ENCODE data around the gene CCDC179.

The CCDC179 gene

GRCh38 chr11:22860241-22860640, at the start of gene CCDC179:
Gene CCDC179, minus strand, starts transcription at chr11:22860474. Its CDS starts 53 bp downstream, at chr11:22860421.
- no peak for DNase-seq

GRCh38 chr11:22903782-22904181, 43.5 kb upstream of the CCDC179 start:
- DNase-seq, result no peak

- DNase-seq, result no peak
Measured at GRCh38 chr11:22901603-22902002, 41.3 kb upstream of the CCDC179 start.

- DNase-seq, result no peak
Measured at GRCh38 chr11:22900764-22901486, 40.7 kb upstream of the CCDC179 start.

- no peak for DNase-seq
Measured at GRCh38 chr11:22898036-22898435, 37.8 kb upstream of the CCDC179 start.

GRCh38 chr11:22890227-22890626, 30.0 kb upstream of the CCDC179 start:
- no peak for DNase-seq

GRCh38 chr11:22884217-22884616, 23.9 kb upstream of the CCDC179 start:
- no peak for DNase-seq

- no peak for DNase-seq
Measured at GRCh38 chr11:22879630-22880029, 19.4 kb upstream of the CCDC179 start.

GRCh38 chr11:22878604-22879003, 18.3 kb upstream of the CCDC179 start:
- no peak for DNase-seq

- no peak for DNase-seq
Measured at GRCh38 chr11:22878039-22878438, 17.8 kb upstream of the CCDC179 start.

- DNase-seq, result peak; percentile 89
Measured at GRCh38 chr11:22875869-22876473, 15.7 kb upstream of the CCDC179 start.

- DNase-seq, result no peak
Measured at GRCh38 chr11:22869325-22869724, 9.1 kb upstream of the CCDC179 start.

GRCh38 chr11:22859756-22860155, 518 bp downstream of the CCDC179 start:
- DNase-seq, result no peak

- no peak for DNase-seq
Measured at GRCh38 chr11:22851477-22851876, 8.8 kb downstream of the CCDC179 start.

- no peak for DNase-seq
Measured at GRCh38 chr11:22846726-22847125, 13.5 kb downstream of the CCDC179 start.

GRCh38 chr11:22832315-22833015, 27.8 kb downstream of the CCDC179 start:
- DNase-seq, result no peak

- DNase-seq, result no peak
Measured at GRCh38 chr11:22830082-22830414, 30.2 kb downstream of the CCDC179 start.

- DNase-seq, result peak; percentile 94
Measured at GRCh38 chr11:22829231-22830081, 30.8 kb downstream of the CCDC179 start, which contains the start of gene SVIP. Gene SVIP, minus strand, starts transcription at chr11:22829801. Its CDS starts 53 bp downstream, at chr11:22829748.

- peak; percentile 2 for DNase-seq
Measured at GRCh38 chr11:22828373-22828772, 31.9 kb downstream of the CCDC179 start.

- no peak for DNase-seq
Measured at GRCh38 chr11:22822203-22822602, 38.1 kb downstream of the CCDC179 start.

GRCh38 chr11:22809893-22810292, 50.4 kb downstream of the CCDC179 start:
- DNase-seq, result no peak

- DNase-seq, result no peak
Measured at GRCh38 chr11:22808571-22809197, 51.6 kb downstream of the CCDC179 start.

Data from NCI-H748 treated with DMSO at 0.1 percent for 48 hours (cell line).